GM12891 (cell line): ENCODE results near the gene KBTBD4.

Source experiments
- PAX5 ChIP-seq: IDR thresholded peaks from 2 replicates; pipeline ENCODE4 v1.6.1; 2011; ENCODE audit warnings: low read length, moderate library complexity, mild to moderate bottlenecking; ENCODE audit not compliant: insufficient read depth, severe bottlenecking
- POLR2A ChIP-seq: IDR thresholded peaks from 2 replicates; pipeline ENCODE4 v1.6.1; 2011; ENCODE audit warnings: low read depth, low read length, control low read depth
- POLR2AphosphoS5 ChIP-seq: IDR thresholded peaks from 2 replicates; pipeline ENCODE4 v1.6.1; 2011; ENCODE audit warnings: low read depth, low read length, control low read depth
- POU2F2 ChIP-seq: IDR thresholded peaks from 2 replicates; pipeline ENCODE4 v1.6.1; 2011; ENCODE audit warnings: low read depth, mild to moderate bottlenecking, control low read depth, low read length, moderate library complexity
- SPI1 ChIP-seq: IDR thresholded peaks from 2 replicates; pipeline ENCODE4 v1.6.1; 2011; ENCODE audit warnings: low read depth, low read length, control low read depth
- TAF1 ChIP-seq: IDR thresholded peaks from 2 replicates; pipeline ENCODE4 v1.6.1; 2011; ENCODE audit warnings: low read depth, low read length, control low read depth

DNA sequence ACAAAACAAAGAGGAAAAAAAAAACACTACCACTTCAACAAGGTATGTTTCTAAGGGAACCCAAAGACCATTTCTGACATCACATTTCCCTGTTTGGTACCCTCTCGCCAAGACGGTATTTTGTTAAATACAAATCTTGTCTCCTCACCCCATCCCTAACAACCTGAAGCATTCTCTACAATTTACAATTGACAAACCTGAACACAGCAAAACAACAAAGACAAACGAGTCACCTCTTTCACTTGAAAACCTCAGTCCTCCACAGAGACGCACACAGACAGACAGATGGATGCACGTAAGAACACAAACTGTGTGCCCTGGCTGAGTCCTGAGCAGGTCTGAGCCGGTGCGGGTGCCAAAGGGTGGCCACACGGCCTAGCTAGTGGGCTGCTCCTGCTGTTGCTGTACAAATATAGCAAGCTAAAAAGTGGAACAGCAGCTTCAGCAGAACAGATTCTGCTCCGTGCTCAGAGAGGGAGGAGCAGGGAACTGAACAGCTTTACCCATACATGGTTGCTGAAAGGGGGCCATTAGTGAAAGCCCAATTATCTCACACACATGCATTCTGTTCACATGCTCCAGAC, 54.4 kb downstream of the KBTBD4 start:
- no peak for TF ChIP-seq POLR2AphosphoS5
- TF ChIP-seq TAF1: no peak
- TF ChIP-seq POLR2A: no peak
- no peak for TF ChIP-seq POU2F2
- TF ChIP-seq PAX5: no peak
- TF ChIP-seq SPI1: no peak
